HepG2 (cell line): ENCODE data around the gene SLC22A12. TPM values are rescaled to one million over a fixed set of nuclear protein-coding genes. Genes with fewer than 3 reads are reported as not detected.

Experiments
- ATAC-seq: fragments of 200-7000 bp; cut with Tn5 transposase; 3 replicates; pipeline ENCODE4 v1.9.1; 2020; ENCODE audit warnings: mild to moderate bottlenecking, moderate library complexity
- BruUV-seq: library from RNA; stranded (reverse); fragments of 400-500 nt; replicated peaks from 2 replicates; lab custom pipeline; 2021; lab: Mats Ljungman, UMichigan
- CTCF ChIA-PET: fragments of 300-600 bp; formaldehyde crosslinking; extraction: SDS; loops from one replicate; lab custom pipeline; 2021; ENCODE audit warnings: low total read pairs, inconsistent platforms, low intra/inter-chr PET ratio; lab: Yijun Ruan, JAX
- POLR2A ChIA-PET: fragments of 350-600 bp; sonication (Branson Sonifier 250); formaldehyde crosslinking; loops from one replicate; lab custom pipeline; 2020; ENCODE audit warnings: antibody characterized with exemption, inconsistent platforms; lab: Yijun Ruan, JAX
- DNase-seq: peaks from one replicate; pipeline ENCODE4 v3.0.0-alpha.2; 2015; ENCODE audit warnings: low spot score
- FAIRE-seq: peaks from 3 replicates; lab custom pipeline; 2011; peaks lifted over from hg19 to GRCh38; lab: Jason Lieb, UNC
- H2AFZ ChIP-seq: one replicate; pipeline ENCODE4 v1.6.1; 2011; ENCODE audit warnings: low read length, inconsistent platforms
- H3K27ac ChIP-seq: fragments of 300-600 bp; 3 replicates; pipeline ENCODE4 v1.8.0; 2011; ENCODE audit warnings: mixed run types, mild to moderate bottlenecking, mixed read lengths, low read length, inconsistent platforms; ENCODE audit not compliant: insufficient read depth; ENCODE audit errors: extremely low read length
- H3K27me3 ChIP-seq, 2 experiments: fragments of 200-600 bp in 1 of 2; 2 replicates in 1 of 2; 3 replicates in 1 of 2; pipeline versions ENCODE4 v1.6.0 to v1.8.0; 2011; ENCODE audit warnings: low read length in 2 of 2, mild to moderate bottlenecking in 2 of 2, moderate library complexity in 2 of 2, inconsistent platforms in 1 of 2; ENCODE audit not compliant: insufficient read depth in 2 of 2, control insufficient read depth in 1 of 2
- H3K36me3 ChIP-seq, 2 experiments: fragments of 200-600 bp in 1 of 2; replicated peaks in 1 of 2; 2 replicates in 1 of 2; 3 replicates in 1 of 2; pipeline versions ENCODE4 v1.5.1 to v1.8.0; 2011; ENCODE audit warnings: low read length in 2 of 2, inconsistent platforms in 1 of 2; ENCODE audit not compliant: insufficient read depth in 2 of 2, control insufficient read depth in 1 of 2
- H3K4me1 ChIP-seq: 2 replicates; pipeline ENCODE4 v1.5.1; 2012; ENCODE audit warnings: low read length, inconsistent platforms; ENCODE audit not compliant: insufficient read depth
- H3K4me2 ChIP-seq: 2 replicates; pipeline ENCODE4 v1.6.0; 2011; ENCODE audit warnings: low read depth, low read length, inconsistent platforms
- H3K4me3 ChIP-seq, 3 experiments: fragments of 200-600 bp in 1 of 3; sonication (generic), shearing (Covaris generic) in 1 of 3; replicated peaks in 1 of 3; 2 replicates each; pipeline ENCODE4 v1.5.1; 2011 to 2016; ENCODE audit warnings: low read length in 3 of 3, inconsistent platforms in 2 of 3, low read depth in 2 of 3, mild to moderate bottlenecking in 2 of 3, control low read depth in 1 of 3, mixed read lengths in 1 of 3; ENCODE audit not compliant: insufficient read depth in 1 of 3
- H3K79me2 ChIP-seq: one replicate; pipeline ENCODE4 v1.6.1; 2011; ENCODE audit warnings: low read length, inconsistent platforms; ENCODE audit not compliant: insufficient read depth
- H3K9ac ChIP-seq: 2 replicates; pipeline ENCODE4 v1.6.0; 2011; ENCODE audit warnings: mild to moderate bottlenecking, low read depth, low read length, inconsistent platforms; ENCODE audit not compliant: insufficient read depth
- H3K9me3 ChIP-seq: 2 replicates; pipeline ENCODE4 v1.5.1; 2012; ENCODE audit warnings: mild to moderate bottlenecking, low read length
- H4K20me1 ChIP-seq: 2 replicates; pipeline ENCODE4 v1.6.0; 2011; ENCODE audit warnings: inconsistent platforms, mild to moderate bottlenecking, low read length, moderate library complexity; ENCODE audit not compliant: insufficient read depth
- ATM ChIP-seq: fragments of 450-650 bp; IDR thresholded peaks from 2 replicates; pipeline ENCODE4 v1.7.1; 2017; ENCODE audit warnings: mild to moderate bottlenecking, borderline replicate concordance
- EZH2 ChIP-seq: conservative IDR thresholded peaks from 2 replicates; pipeline ENCODE4 v1.6.1; 2012; ENCODE audit warnings: mild to moderate bottlenecking, low read depth, low read length, moderate library complexity
- GPN1 ChIP-seq: sonication (generic); formaldehyde crosslinking; IDR thresholded peaks from 2 replicates; pipeline ENCODE4 v1.5.1; 2020; ENCODE audit warnings: missing genetic modification reagents, borderline replicate concordance
- MAFF ChIP-seq: IDR thresholded peaks from 2 replicates; pipeline ENCODE4 v1.6.1; 2011; ENCODE audit warnings: low read depth, low read length, improper control_type of control experiment
- NFE2L2 ChIP-seq: fragments of 150-350 bp; IDR thresholded peaks from 2 replicates; pipeline ENCODE4 v1.6.1; 2014; ENCODE audit warnings: low read length
- PLSCR1 ChIP-seq: sonication (generic); formaldehyde crosslinking; IDR thresholded peaks from 2 replicates; pipeline ENCODE4 v1.5.0; 2020; ENCODE audit warnings: missing genetic modification reagents, mild to moderate bottlenecking, borderline replicate concordance
- STAG1 ChIP-seq: sonication (generic); formaldehyde crosslinking; IDR thresholded peaks from 2 replicates; pipeline ENCODE4 v1.4.0; 2020; ENCODE audit warnings: missing genetic modification reagents
- YEATS4 ChIP-seq: sonication (generic); formaldehyde crosslinking; IDR thresholded peaks from 2 replicates; pipeline ENCODE4 v1.4.0; 2020; ENCODE audit warnings: missing genetic modification reagents, borderline replicate concordance
- ZBTB20 ChIP-seq: sonication (generic); formaldehyde crosslinking; IDR thresholded peaks from 2 replicates; pipeline ENCODE4 v1.8.1; 2023; ENCODE audit warnings: missing genetic modification reagents, low read depth, mild to moderate bottlenecking, borderline replicate concordance
- ZNF10 ChIP-seq: sonication (generic); formaldehyde crosslinking; IDR thresholded peaks from 2 replicates; pipeline ENCODE4 v1.4.0; 2020; ENCODE audit warnings: mild to moderate bottlenecking, low read depth, missing genetic modification reagents, borderline replicate concordance
- ZNF367 ChIP-seq: sonication (generic); formaldehyde crosslinking; IDR thresholded peaks from 2 replicates; pipeline ENCODE4 v1.4.0; 2020; ENCODE audit warnings: missing genetic modification reagents, borderline replicate concordance
- ZNF639 ChIP-seq: conservative IDR thresholded peaks from 2 replicates; pipeline ENCODE4 v1.6.1; 2018; ENCODE audit warnings: missing genetic modification reagents
- ZNF777 ChIP-seq: sonication (generic); formaldehyde crosslinking; IDR thresholded peaks from 2 replicates; pipeline ENCODE4 v1.4.0; 2020; ENCODE audit warnings: missing genetic modification reagents
- WGBS: methylation state at CpG from one replicate; pipeline ENCODE4 v1.1.6; 2017; ENCODE audit warnings: low lambda C conversion rate; 5-methylcytosine and 5-hydroxymethylcytosine counted together
- in situ Hi-C: cut with HindIII; loops from 2 replicates; pipeline ENCODE4 v1.10.0; 2017; ENCODE audit warnings: low pct_unique_long_range_greater_than_20kb; ENCODE audit not compliant: extremely low pct_ligation_motif_present
- intact Hi-C: fragments of 100-400 bp; cut with micrococcal nuclease; formaldehyde crosslinking; loops from one replicate; pipeline ENCODE4 v1.10.0; 2022; ENCODE audit not compliant: unreplicated experiment
- polyA plus RNA-seq, 8 experiments: library from polyadenylated mRNA; depleted of rRNA in 3 of 8; stranded (reverse) in 7 of 8; unstranded in 1 of 8; fragments of >200 nt; fragmentation: Illumina TruSeq in 4 of 8; extraction: Trizol in 4 of 8; gene quantifications; 2 replicates each; pipeline versions ENCODE4 v1.2.1 to v1.2.3, GENCODE V29; 2011 to 2016; ENCODE audit warnings: low read depth in 4 of 8, missing spikeins in 1 of 8, mixed read lengths in 1 of 8; ENCODE audit not compliant: insufficient read depth in 1 of 8
- total RNA-seq, 5 experiments: library from RNA; depleted of rRNA; stranded (reverse); fragments of >200 nt; fragmentation: Illumina TruSeq; extraction: Trizol; gene quantifications; 2 replicates each; pipeline ENCODE4 v1.2.3, GENCODE V29; 2016; ENCODE audit warnings: low read depth in 1 of 5
- TF ChIP-seq, protein P1 (sequence below): sonication (generic); formaldehyde crosslinking; IDR thresholded peaks from 2 replicates; pipeline ENCODE4 v1.4.0; 2020; ENCODE audit warnings: missing genetic modification reagents
- TF ChIP-seq, protein P2 (sequence below): sonication (generic); formaldehyde crosslinking; IDR thresholded peaks from 2 replicates; pipeline ENCODE4 v1.5.0; 2020; ENCODE audit warnings: mild to moderate bottlenecking, low read depth, missing genetic modification reagents, borderline replicate concordance
- TF ChIP-seq, protein P3 (sequence below): fragments of 450-650 bp; IDR thresholded peaks from 2 replicates; pipeline ENCODE4 v1.6.1; 2017; ENCODE audit warnings: mild to moderate bottlenecking

The SLC22A12 gene
- total and polyA plus RNA-seq, 2 of the 13 experiments (the other 11 are each of a cell fraction or from before 2014, with no cell fraction given) = not detected

GRCh38 chr11:64570341-64570740 is 20.7 kb upstream of the SLC22A12 start (continued):
- TF ChIP-seq STAG1 (CRISPR knock-in tag) (no peak), ZNF367 (CRISPR knock-in tag) (no peak), GPN1 (CRISPR knock-in tag) (no peak), MAFF (no peak), ZNF10 (CRISPR knock-in tag) (no peak), YEATS4 (CRISPR knock-in tag) (no peak), ZNF639 (CRISPR knock-in tag) (no peak)
- TF ChIP-seq, protein P1, sequence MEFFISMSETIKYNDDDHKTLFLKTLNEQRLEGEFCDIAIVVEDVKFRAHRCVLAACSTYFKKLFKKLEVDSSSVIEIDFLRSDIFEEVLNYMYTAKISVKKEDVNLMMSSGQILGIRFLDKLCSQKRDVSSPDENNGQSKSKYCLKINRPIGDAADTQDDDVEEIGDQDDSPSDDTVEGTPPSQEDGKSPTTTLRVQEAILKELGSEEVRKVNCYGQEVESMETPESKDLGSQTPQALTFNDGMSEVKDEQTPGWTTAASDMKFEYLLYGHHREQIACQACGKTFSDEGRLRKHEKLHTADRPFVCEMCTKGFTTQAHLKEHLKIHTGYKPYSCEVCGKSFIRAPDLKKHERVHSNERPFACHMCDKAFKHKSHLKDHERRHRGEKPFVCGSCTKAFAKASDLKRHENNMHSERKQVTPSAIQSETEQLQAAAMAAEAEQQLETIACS (CRISPR knock-in tag) = no peak
- TF ChIP-seq, all 625 proteins: peak for 0

- H3K27me3 ChIP-seq = peaks cover 0 to 13% of the 10 kb centered on the region in 2 experiments; a peak in 1 of 5 replicates
- ChIA-PET CTCF (no interaction called here), POLR2A (interaction anchor here (1.6 kb wide), 1 partner anchor 10 kb away, joined by 5 read pairs; no protein-coding TSS in a partner anchor)
- H3K79me2 ChIP-seq = no peaks in the 10 kb centered on the region
- 86% methylated on average over 6 of the region's 11 CpGs for WGBS
- intact Hi-C loops = no loop called here
- no peak overlapping the region for H3K4me3 ChIP-seq
- no peak for ATAC-seq
- no TSS peak for BruUV-seq
- FAIRE-seq = no peak
- DNase-seq = no peak
- no peaks in the 10 kb centered on the region for H3K36me3 ChIP-seq
- H3K27ac ChIP-seq = no peak overlapping the region
- H4K20me1 ChIP-seq = no peaks in the 10 kb centered on the region
- no peak overlapping the region for H3K4me2 ChIP-seq
- H3K9ac ChIP-seq = no peak overlapping the region
- in situ Hi-C loops = no loop called here
- H3K4me1 ChIP-seq = peaks cover 43% of the 10 kb centered on the region
- H3K9me3 ChIP-seq = no peaks in the 10 kb centered on the region
- H2AFZ ChIP-seq = no peak overlapping the region
- TF ChIP-seq PLSCR1 (CRISPR knock-in tag) (no peak), ZBTB20 (CRISPR knock-in tag) (no peak), ATM (no peak), NFE2L2 (no peak), ZNF777 (CRISPR knock-in tag) (no peak), EZH2 (no peak)
- TF ChIP-seq, protein P2, sequence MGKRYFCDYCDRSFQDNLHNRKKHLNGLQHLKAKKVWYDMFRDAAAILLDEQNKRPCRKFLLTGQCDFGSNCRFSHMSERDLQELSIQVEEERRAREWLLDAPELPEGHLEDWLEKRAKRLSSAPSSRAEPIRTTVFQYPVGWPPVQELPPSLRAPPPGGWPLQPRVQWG (CRISPR knock-in tag) = no peak
- TF ChIP-seq, protein P3, sequence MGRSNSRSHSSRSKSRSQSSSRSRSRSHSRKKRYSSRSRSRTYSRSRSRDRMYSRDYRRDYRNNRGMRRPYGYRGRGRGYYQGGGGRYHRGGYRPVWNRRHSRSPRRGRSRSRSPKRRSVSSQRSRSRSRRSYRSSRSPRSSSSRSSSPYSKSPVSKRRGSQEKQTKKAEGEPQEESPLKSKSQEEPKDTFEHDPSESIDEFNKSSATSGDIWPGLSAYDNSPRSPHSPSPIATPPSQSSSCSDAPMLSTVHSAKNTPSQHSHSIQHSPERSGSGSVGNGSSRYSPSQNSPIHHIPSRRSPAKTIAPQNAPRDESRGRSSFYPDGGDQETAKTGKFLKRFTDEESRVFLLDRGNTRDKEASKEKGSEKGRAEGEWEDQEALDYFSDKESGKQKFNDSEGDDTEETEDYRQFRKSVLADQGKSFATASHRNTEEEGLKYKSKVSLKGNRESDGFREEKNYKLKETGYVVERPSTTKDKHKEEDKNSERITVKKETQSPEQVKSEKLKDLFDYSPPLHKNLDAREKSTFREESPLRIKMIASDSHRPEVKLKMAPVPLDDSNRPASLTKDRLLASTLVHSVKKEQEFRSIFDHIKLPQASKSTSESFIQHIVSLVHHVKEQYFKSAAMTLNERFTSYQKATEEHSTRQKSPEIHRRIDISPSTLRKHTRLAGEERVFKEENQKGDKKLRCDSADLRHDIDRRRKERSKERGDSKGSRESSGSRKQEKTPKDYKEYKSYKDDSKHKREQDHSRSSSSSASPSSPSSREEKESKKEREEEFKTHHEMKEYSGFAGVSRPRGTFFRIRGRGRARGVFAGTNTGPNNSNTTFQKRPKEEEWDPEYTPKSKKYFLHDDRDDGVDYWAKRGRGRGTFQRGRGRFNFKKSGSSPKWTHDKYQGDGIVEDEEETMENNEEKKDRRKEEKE = no peak
Observed at GRCh38 chr11:64571050-64571409, 20.0 kb upstream of the SLC22A12 start.
